Skeletal muscle tissue (tissue), 4 donors: ENCODE measurements around the gene RAE1. TPM values are rescaled to one million over a fixed set of nuclear protein-coding genes. Genes with fewer than 3 reads are reported as not detected.

ENCODE experiments used
- H3K27ac ChIP-seq: one replicate; pipeline ENCODE4 v1.7.0; 2013; ENCODE audit warnings: mild to moderate bottlenecking, low read depth, low read length, inconsistent platforms
- H3K27me3 ChIP-seq, 3 donors: one replicate each; pipeline ENCODE4 v1.7.0; 2013; ENCODE audit warnings: low read length in 3 of 3; ENCODE audit not compliant: control insufficient read depth in 3 of 3, insufficient read depth in 3 of 3
- H3K36me3 ChIP-seq, 3 donors: one replicate each; pipeline ENCODE4 v1.7.0; 2013; ENCODE audit warnings: low read length in 3 of 3; ENCODE audit not compliant: control insufficient read depth in 3 of 3, insufficient read depth in 3 of 3
- H3K4me1 ChIP-seq, 3 donors: one replicate each; pipeline ENCODE4 v1.7.0; 2013; ENCODE audit warnings: low read length in 3 of 3, mild to moderate bottlenecking in 3 of 3; ENCODE audit not compliant: control insufficient read depth in 3 of 3, insufficient read depth in 3 of 3
- H3K4me3 ChIP-seq, 3 donors: one replicate each; pipeline ENCODE4 v1.7.0; 2013; ENCODE audit warnings: low read length in 3 of 3
- H3K9ac ChIP-seq, 3 donors: one replicate each; pipeline ENCODE4 v1.7.0; 2013; ENCODE audit warnings: low read length in 3 of 3, mild to moderate bottlenecking in 3 of 3, moderate library complexity in 2 of 3, low read depth in 1 of 3
- H3K9me3 ChIP-seq, 3 donors: one replicate each; pipeline ENCODE4 v1.7.0; 2013; ENCODE audit warnings: low read length in 3 of 3; ENCODE audit not compliant: control insufficient read depth in 3 of 3
- total RNA-seq: library from RNA; depleted of rRNA; stranded (reverse); fragments of >200 nt; gene quantifications from one replicate; pipeline ENCODE4 v1.2.3, GENCODE V29; 2014
- donor health status: Osteomylitis.

RAE1 gene
- total RNA-seq, 1 donor from 2014 or later = 18.3 TPM

GRCh38 chr20:57410924-57411323 is 59.9 kb downstream of the RAE1 start:
- Histone ChIP-seq H3K36me3 (peaks cover 18 to 31% (median 27%) of the 10 kb centered on the region in 3 donors), H3K9ac (peak overlapping the region in 1 of 3 donors; percentile 62), H3K27me3 (no peaks in the 10 kb centered on the region), H3K9me3 (no peaks in the 10 kb centered on the region), H3K4me3 (no peak overlapping the region), H3K4me1 (peaks cover 27 to 61% (median 51%) of the 10 kb centered on the region in 3 donors), H3K27ac (no peak overlapping the region)

DNA sequence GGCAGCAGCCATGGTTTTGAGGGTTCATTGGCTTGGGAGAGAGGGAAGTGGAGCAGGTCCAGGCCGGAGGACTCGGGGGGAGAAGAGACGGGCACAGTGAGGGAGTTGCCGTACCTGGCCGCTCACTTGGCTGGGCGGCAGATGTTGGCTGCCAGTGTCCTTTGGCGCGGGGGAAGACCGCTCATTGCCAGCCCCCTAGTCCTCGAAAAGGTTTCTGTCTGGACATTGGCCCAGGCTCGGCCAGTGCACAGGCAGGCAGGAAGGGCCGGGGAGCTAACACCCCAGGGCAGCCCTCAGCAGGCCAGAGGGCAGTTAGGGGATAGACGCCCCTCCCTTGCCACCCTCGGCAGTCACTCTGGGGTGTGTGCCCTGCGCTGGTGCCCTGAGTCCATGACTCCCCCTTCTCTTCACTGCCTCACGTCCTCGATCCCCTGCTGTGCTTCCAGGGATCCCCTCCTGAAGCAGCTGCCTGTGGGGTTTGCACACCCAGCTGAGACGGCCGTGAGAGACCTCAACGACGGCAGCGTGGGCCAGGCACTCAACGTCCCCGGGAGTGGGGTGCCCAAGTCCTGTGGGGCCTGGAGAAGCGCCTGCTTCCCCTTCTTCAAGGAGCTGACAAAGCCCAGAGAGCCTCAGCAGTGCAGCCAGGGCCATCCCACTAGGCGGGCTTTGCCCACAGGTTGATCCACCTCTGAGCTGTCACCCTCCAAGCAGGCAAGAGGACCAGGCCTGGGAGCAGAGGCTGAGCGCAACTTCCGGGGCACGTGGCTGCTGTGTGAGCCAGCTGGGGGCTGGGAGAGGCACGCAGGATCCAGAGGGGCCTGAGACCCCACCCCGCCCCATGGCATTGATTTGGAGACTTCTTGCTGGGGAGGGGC is 60.6 kb downstream of the RAE1 start:
- no peaks in the 10 kb centered on the region for H3K27me3 ChIP-seq
- H3K27ac ChIP-seq = no peak overlapping the region
- H3K36me3 ChIP-seq = peaks cover 13 to 24% (median 21%) of the 10 kb centered on the region in 3 donors
- peak overlapping the region in 2 of 3 donors; percentile 62 to 65 for H3K9ac ChIP-seq
- peaks cover 22 to 54% (median 44%) of the 10 kb centered on the region in 3 donors for H3K4me1 ChIP-seq
- peak overlapping the region in 1 of 3 donors; percentile 22 for H3K4me3 ChIP-seq
- H3K9me3 ChIP-seq = no peaks in the 10 kb centered on the region

DNA sequence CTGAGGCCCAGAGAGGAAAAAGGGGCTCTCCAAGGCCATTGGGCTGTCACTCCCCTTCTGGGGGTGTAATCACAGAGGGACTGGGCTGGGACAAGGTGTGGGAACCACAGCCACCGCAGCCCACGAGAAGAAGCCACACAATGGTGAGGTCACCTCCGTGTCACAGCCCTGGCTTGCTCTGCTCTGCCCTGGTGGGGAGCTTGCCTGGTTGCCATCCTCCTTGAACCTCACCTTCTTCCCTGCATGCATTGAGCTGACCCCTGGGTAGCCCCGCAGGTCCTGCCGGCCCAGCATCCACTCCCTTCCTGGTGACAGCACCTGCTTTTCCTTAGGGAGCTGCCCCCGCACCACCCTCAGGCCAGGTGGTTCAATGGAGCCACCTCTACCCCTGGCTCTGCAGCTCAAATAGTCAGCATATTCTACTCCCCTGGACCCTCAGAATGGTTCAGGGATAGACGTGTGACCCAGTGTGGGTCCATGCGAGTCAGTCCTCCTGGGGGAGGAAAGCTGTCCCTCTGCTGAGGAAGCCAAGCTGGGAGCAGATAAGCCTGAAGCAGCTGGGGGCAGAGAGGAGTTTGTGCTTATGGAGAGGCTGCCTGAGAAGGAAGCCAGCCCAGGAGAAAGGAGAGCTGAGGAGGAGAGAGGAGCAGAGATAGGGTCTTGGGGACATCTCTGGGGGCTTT is 61.4 kb downstream of the RAE1 start:
- H3K27me3 ChIP-seq = no peaks in the 10 kb centered on the region
- H3K4me3 ChIP-seq = no peak overlapping the region
- H3K9ac ChIP-seq = peak overlapping the region in 1 of 3 donors; percentile 25
- H3K4me1 ChIP-seq = peaks cover 16 to 48% (median 38%) of the 10 kb centered on the region in 3 donors
- peaks cover 12 to 22% (median 20%) of the 10 kb centered on the region in 3 donors for H3K36me3 ChIP-seq
- H3K9me3 ChIP-seq = no peaks in the 10 kb centered on the region
- H3K27ac ChIP-seq = no peak overlapping the region

GRCh38 chr20:57413986-57414385 is 62.9 kb downstream of the RAE1 start:
- peaks cover 0 to 7% (median 6%) of the 10 kb centered on the region in 3 donors for H3K36me3 ChIP-seq
- no peaks in the 10 kb centered on the region for H3K9me3 ChIP-seq
- no peak overlapping the region for H3K27ac ChIP-seq
- H3K4me3 ChIP-seq = no peak overlapping the region
- H3K4me1 ChIP-seq = peaks cover 5 to 33% (median 23%) of the 10 kb centered on the region in 3 donors
- peak overlapping the region in 1 of 3 donors; percentile 33 for H3K9ac ChIP-seq
- no peaks in the 10 kb centered on the region for H3K27me3 ChIP-seq

GRCh38 chr20:57414867-57415592 is 64.0 kb downstream of the RAE1 start:
- H3K27ac ChIP-seq = no peak overlapping the region
- no peak overlapping the region for H3K9ac ChIP-seq
- H3K4me1 ChIP-seq = peaks cover 3 to 24% (median 14%) of the 10 kb centered on the region in 3 donors
- H3K4me3 ChIP-seq = no peak overlapping the region
- no peaks in the 10 kb centered on the region for H3K36me3 ChIP-seq
- H3K9me3 ChIP-seq = no peaks in the 10 kb centered on the region
- H3K27me3 ChIP-seq = no peaks in the 10 kb centered on the region

GRCh38 chr20:57415771-57416170 is 64.7 kb downstream of the RAE1 start:
- Histone ChIP-seq H3K9me3 (no peaks in the 10 kb centered on the region), H3K27ac (no peak overlapping the region), H3K4me1 (peaks cover 3 to 18% (median 14%) of the 10 kb centered on the region in 3 donors), H3K27me3 (peaks cover 0 to 3% (median 0%) of the 10 kb centered on the region in 3 donors), H3K36me3 (no peaks in the 10 kb centered on the region), H3K9ac (no peak overlapping the region), H3K4me3 (no peak overlapping the region)

GRCh38 chr20:57416296-57417022 is 65.4 kb downstream of the RAE1 start:
- H3K9me3 ChIP-seq = no peaks in the 10 kb centered on the region
- peaks cover 0 to 6% (median 0%) of the 10 kb centered on the region in 3 donors for H3K27me3 ChIP-seq
- H3K9ac ChIP-seq = no peak overlapping the region
- H3K27ac ChIP-seq = no peak overlapping the region
- H3K4me3 ChIP-seq = no peak overlapping the region
- no peaks in the 10 kb centered on the region for H3K36me3 ChIP-seq
- peaks cover 0 to 11% (median 9%) of the 10 kb centered on the region in 3 donors for H3K4me1 ChIP-seq

GRCh38 chr20:57417051-57417689 is 66.1 kb downstream of the RAE1 start:
- Histone ChIP-seq H3K9ac (no peak overlapping the region), H3K27ac (no peak overlapping the region), H3K4me1 (peaks cover 0 to 4% (median 3%) of the 10 kb centered on the region in 3 donors), H3K36me3 (no peaks in the 10 kb centered on the region), H3K9me3 (no peaks in the 10 kb centered on the region), H3K4me3 (no peak overlapping the region), H3K27me3 (peaks cover 0 to 7% (median 0%) of the 10 kb centered on the region in 3 donors)
